Ovary (tissue), 9 donors: ENCODE data around the gene TAF1D. TPM values are rescaled to one million over a fixed set of nuclear protein-coding genes. Genes with fewer than 3 reads are reported as not detected.
A peak's percentile ranks its signal among the peaks of the same experiment; 100 is the strongest.
"Not testable (repeated sequence)": the region's sequence is repeated elsewhere in the genome, so short reads cannot be mapped to it uniquely, and the experiment has no call there.

Experiments
- DNase-seq, 5 donors: peaks; one replicate each; pipeline ENCODE4 v3.0.0-alpha.2; 2019 to 2020
- H3K27ac ChIP-seq, 2 donors: fragments of 200-600 bp; one replicate each; pipeline versions ENCODE4 v1.5.1 to v1.8.0; 2019 to 2022
- H3K27me3 ChIP-seq: fragments of 200-600 bp; one replicate; pipeline ENCODE4 v1.8.0; 2022
- H3K36me3 ChIP-seq: fragments of 200-600 bp; sonication (generic); one replicate; pipeline ENCODE4 v1.5.1; 2019
- H3K4me1 ChIP-seq: one replicate; pipeline ENCODE4 v1.8.1; 2013; ENCODE audit warnings: mild to moderate bottlenecking, moderate library complexity; ENCODE audit not compliant: insufficient read depth
- H3K4me3 ChIP-seq: fragments of 200-600 bp; sonication (generic); one replicate; pipeline ENCODE4 v1.5.1; 2017
- H3K9me3 ChIP-seq, 2 donors: fragments of 200-600 bp in 1 of 2; sonication (generic) in 1 of 2; one replicate each; pipeline versions ENCODE4 v1.5.1 to v1.8.1; 2013 to 2019; ENCODE audit warnings: mild to moderate bottlenecking in 1 of 2, moderate library complexity in 1 of 2
- CTCF ChIP-seq, 3 donors: fragments of 450-650 bp in 2 of 3; fragments of 200-600 bp in 1 of 3; IDR thresholded peaks; one replicate each; pipeline versions ENCODE4 v1.5.1 to v1.8.0; 2016 to 2022; ENCODE audit warnings: antibody characterized with exemption in 3 of 3, mild to moderate bottlenecking in 1 of 3
- EP300 ChIP-seq: sonication (generic); formaldehyde crosslinking; IDR thresholded peaks from one replicate; pipeline ENCODE4 v1.6.1; 2017; ENCODE audit warnings: antibody characterized with exemption
- POLR2A ChIP-seq: fragments of 450-650 bp; IDR thresholded peaks from one replicate; pipeline ENCODE4 v1.6.1; 2017; ENCODE audit warnings: antibody characterized with exemption, mild to moderate bottlenecking, moderate library complexity
- WGBS, 3 donors: extraction: QIAGEN DNeasy Blood & Tissue Kit in 1 of 3; methylation state at CpG; one replicate each; pipeline versions ENCODE4 v1.1.5 to v1.1.7; 2013 to 2017; 5-methylcytosine and 5-hydroxymethylcytosine counted together
- intact Hi-C, 4 donors: fragments of 100-400 bp; cut with DNase I; formaldehyde crosslinking; loops; one replicate each; pipeline versions ENCODE4 v1.11.0 to v1.15.1; 2022 to 2023
- polyA plus RNA-seq, 2 donors: library from polyadenylated mRNA; stranded (reverse); fragments of 200-250 nt in 1 of 2; fragments of 350-450 nt in 1 of 2; fragmentation: Illumina TruSeq in 1 of 2; extraction: RNeasy Lipid Tissue Mini Kit (QIAGEN cat#74804) in 1 of 2; gene quantifications; one replicate each; pipeline ENCODE4 v1.2.3, GENCODE V29; 2013 to 2014
- total RNA-seq, 7 donors: library from RNA; depleted of rRNA in 2 of 7; stranded (reverse); fragments of >200 nt in 2 of 7; fragmentation: NEBNext Ultra II Directional in 3 of 7; extraction: Animal tissue kit (Norgen Biotek cat#: 25700) in 3 of 7; gene quantifications; one replicate each; pipeline versions ENCODE4 v1.1.0 to v1.2.4, GENCODE V29; 2016 to 2023
- donor health status: DM: no; HTN: no; CAD: no; lungs with moderate emphysema.
- donor health status: DM: no; HTN: no; CAD: no.
- donor health status: Bipolar disorder and iron deficiency.
- donor health status: DM: yes; HTN: yes; CAD: no.
- donor health status: DM: no; HTN: no; CAD: no.
- donor health status: DM: yes; HTN: yes; CAD: no.

The TAF1D gene
- total and polyA plus RNA-seq, 9 donors: 73.7 to 155 (median 107) TPM

- intact Hi-C loops: no loop called here
- TF ChIP-seq EP300 (no peak), CTCF (IDR thresholded peaks at IDR 0.05) (no peak), POLR2A (no peak)
Measured at GRCh38 chr11:93746101-93746500, 4.8 kb upstream of the TAF1D start.

GRCh38 chr11:93745005-93745755 lies 3.9 kb upstream of the TAF1D start:
- intact Hi-C loops, H3K27me3 ChIP-seq, H3K9me3 ChIP-seq, H3K4me3 ChIP-seq, H3K36me3 ChIP-seq, H3K4me1 ChIP-seq: not testable (repeated sequence)
- whole genome bisulfite sequencing, 3 donors: 18 to 35% (median 19%) methylated on average over 12 of the region's 12 CpGs
- peak in 3 of 5 donors; percentile 15 to 24 (median 24) for DNase-seq
- H3K27ac ChIP-seq: peak overlapping the region in 1 of 2 donors; percentile 55

More at GRCh38 chr11:93746101-93746500, 4.8 kb upstream of the TAF1D start:
- Histone ChIP-seq H3K4me1 (no peaks in the 10 kb centered on the region), H3K27me3 (no peaks in the 10 kb centered on the region), H3K36me3 (no peaks in the 10 kb centered on the region), H3K9me3 (no peaks in the 10 kb centered on the region), H3K27ac (no peak overlapping the region), H3K4me3 (no peak overlapping the region)
- DNase-seq: no peak
- 34 to 72% (median 46%) methylated on average over 2 of the region's 2 CpGs for WGBS, 3 donors

GRCh38 chr11:93744669-93745004 lies 3.3 kb upstream of the TAF1D start:
- H3K27ac ChIP-seq: peak overlapping the region in 1 of 2 donors; percentile 55
- H3K36me3 ChIP-seq: no peaks in the 10 kb centered on the region
- intact Hi-C loops: loop anchor here in 3 of 4 donors (5.0 kb wide), 1 partner anchor 38 kb away; the partner anchor contains the start of gene MED17 (in 3 of the 3)
- H3K27me3 ChIP-seq: no peaks in the 10 kb centered on the region
- TF ChIP-seq CTCF (IDR thresholded peaks at IDR 0.05): no peak
- no peak for TF ChIP-seq POLR2A
- no peak for TF ChIP-seq EP300
- H3K9me3 ChIP-seq: no peaks in the 10 kb centered on the region
- no peak for DNase-seq
- WGBS, 3 donors: 24 to 52% (median 25%) methylated on average over 7 of the region's 7 CpGs
- no peaks in the 10 kb centered on the region for H3K4me1 ChIP-seq
- no peak overlapping the region for H3K4me3 ChIP-seq

GRCh38 chr11:93743291-93743690 lies 2.0 kb upstream of the TAF1D start:
- Histone ChIP-seq H3K4me1 (peaks cover 2% of the 10 kb centered on the region), H3K4me3 (no peak overlapping the region), H3K27me3 (no peaks in the 10 kb centered on the region), H3K9me3 (no peaks in the 10 kb centered on the region), H3K27ac (no peak overlapping the region), H3K36me3 (no peaks in the 10 kb centered on the region)
- TF ChIP-seq EP300 (no peak), POLR2A (no peak), CTCF (IDR thresholded peaks at IDR 0.05) (no peak)
- 91 to 93% (median 91%) methylated on average over 23 of the region's 23 CpGs for WGBS, 3 donors
- intact Hi-C loops: loop anchor here in 3 of 4 donors (5.0 kb wide), 1 partner anchor 39 kb away; the partner anchor contains the start of gene MED17 (in 3 of the 3)
- peak; percentile 13 to 47 (median 34) for DNase-seq

- Histone ChIP-seq H3K4me1 (peaks cover 2% of the 10 kb centered on the region), H3K4me3 (peak overlapping the region; percentile 87), H3K36me3 (no peaks in the 10 kb centered on the region), H3K27ac (peak overlapping the region; percentile 76 to 92), H3K9me3 (no peaks in the 10 kb centered on the region), H3K27me3 (no peaks in the 10 kb centered on the region)
- no peak for DNase-seq
- TF ChIP-seq EP300 (no peak), POLR2A (no peak), CTCF (IDR thresholded peaks at IDR 0.05) (no peak)
- intact Hi-C loops: loop anchor here in 3 of 4 donors (5.0 kb wide), 1 partner anchor 40 kb away; the partner anchor contains the start of gene MED17 (in 3 of the 3)
- 0% methylated on average over 8 of the region's 8 CpGs for WGBS, 3 donors
Measured at GRCh38 chr11:93741882-93742226, 559 bp upstream of the TAF1D start.
